RPMI8226 (cell line): ENCODE results near the gene LUC7L.
A peak's percentile ranks its signal among the peaks of the same experiment; 100 is the strongest.
"Not testable (repeated sequence)": the region's sequence is repeated elsewhere in the genome, so short reads cannot be mapped to it uniquely, and the experiment has no call there.

Experiments used
- DNase-seq: peaks from one replicate; pipeline ENCODE4 v3.0.0-alpha.2; 2015

The LUC7L gene

GRCh38 chr16:178668-179015 is 50.6 kb downstream of the LUC7L start:
- DNase-seq: no peak

GRCh38 chr16:177981-178667 is 51.1 kb downstream of the LUC7L start:
- no peak for DNase-seq

- DNase-seq: no peak
Observed at GRCh38 chr16:177394-177822, 51.8 kb downstream of the LUC7L start.

GRCh38 chr16:176477-177382 is 52.5 kb downstream of the LUC7L start, which contains the start of gene HBA1:
HBA1 (plus strand) TSS chr16:176680; CDS start chr16:176717, 37 bp downstream.
- not testable (repeated sequence) for DNase-seq

GRCh38 chr16:176006-176405 is 53.2 kb downstream of the LUC7L start:
- not testable (repeated sequence) for DNase-seq

- no peak for DNase-seq
Observed at GRCh38 chr16:175011-175949, 54.0 kb downstream of the LUC7L start.

- not testable (repeated sequence) for DNase-seq
Observed at GRCh38 chr16:173928-174769, 55.1 kb downstream of the LUC7L start.

GRCh38 chr16:173211-173854 is 55.9 kb downstream of the LUC7L start:
- DNase-seq: not testable (repeated sequence)

- DNase-seq: not testable (repeated sequence)
Observed at GRCh38 chr16:172374-172941, 56.8 kb downstream of the LUC7L start, which contains the start of gene HBA2. HBA2 (plus strand) TSS chr16:172876; CDS start chr16:172913, 37 bp downstream.

- DNase-seq: no peak
Observed at GRCh38 chr16:170788-171187, 58.5 kb downstream of the LUC7L start.

GRCh38 chr16:170088-170507 is 59.2 kb downstream of the LUC7L start:
- DNase-seq: not testable (repeated sequence)

GRCh38 chr16:169014-169413 is 60.2 kb downstream of the LUC7L start:
- DNase-seq: no peak

GRCh38 chr16:168424-168823 is 60.8 kb downstream of the LUC7L start:
- peak; percentile 82 for DNase-seq

GRCh38 chr16:167122-167690 is 62.0 kb downstream of the LUC7L start:
- DNase-seq: no peak

GRCh38 chr16:166375-167121 is 62.7 kb downstream of the LUC7L start:
- no peak for DNase-seq

- no peak for DNase-seq
Observed at GRCh38 chr16:165539-166374, 63.5 kb downstream of the LUC7L start, which contains the start of gene HBM. HBM (plus strand) TSS chr16:165978; CDS start chr16:165998, 20 bp downstream.

- DNase-seq: no peak
Observed at GRCh38 chr16:164827-165538, 64.3 kb downstream of the LUC7L start.
